ENCODE measurements around the gene USP24. TPM values are rescaled to one million over a fixed set of nuclear protein-coding genes. Genes with fewer than 3 reads are reported as not detected.
A peak's percentile ranks its signal among the peaks of the same experiment; 100 is the strongest.

The USP24 gene
- polyA plus RNA-seq, 1 donor (not counting 4 experiments of a cell fraction or from before 2014, with no cell fraction given): 22.5 TPM

- Histone ChIP-seq H3K4me2 (ENCODE audit: control insufficient read depth, extremely low read depth, insufficient read depth, low read depth, low read length) (no peak overlapping the region), H3K4me1 (ENCODE audit: control insufficient read depth, extremely low read depth, insufficient read depth, low read length) (peaks cover 39% of the 10 kb centered on the region), H3K4me3 (ENCODE audit: control insufficient read depth in 2 of 3, extremely low read depth in 1 of 3, insufficient read depth in 2 of 3, low read depth in 1 of 3, low read length in 3 of 3) (no peak overlapping the region), H3K27ac (ENCODE audit: control insufficient read depth, insufficient read depth, low read length) (no peak overlapping the region), H3K79me2 (ENCODE audit: control insufficient read depth, insufficient read depth, low read length) (peaks cover 98% of the 10 kb centered on the region), H3K9me3 (ENCODE audit: control insufficient read depth, low read depth, low read length) (no peaks in the 10 kb centered on the region), H3K27me3 (ENCODE audit: control insufficient read depth, extremely low read depth, insufficient read depth, low read length) (no peaks in the 10 kb centered on the region), H3K9ac (ENCODE audit: control insufficient read depth, extremely low read depth, insufficient read depth, low read length) (no peak overlapping the region), H2AFZ (ENCODE audit: control insufficient read depth, low read length) (no peak overlapping the region), H3K36me3 (ENCODE audit: control insufficient read depth in 2 of 2, extremely low read depth in 1 of 2, insufficient read depth in 2 of 2, low read length in 2 of 2) (peaks cover 39 to 44% of the 10 kb centered on the region in 2 experiments), H3K9me1 (ENCODE audit: control insufficient read depth, extremely low read depth, insufficient read depth, low read length) (peaks cover 4% of the 10 kb centered on the region), H4K20me1 (ENCODE audit: control insufficient read depth, extremely low read depth, insufficient read depth, low read length) (peaks cover 59% of the 10 kb centered on the region)
- DNase-seq (ENCODE audit: low read depth, low spot score) (no peak), FAIRE-seq (no peak)
- dilution Hi-C loops (cut with MboI; ENCODE audit: extremely low pct_ligation_motif_present, low sequenced_read_pairs): no loop called here
- TF ChIP-seq EZH2 (IDR thresholded peaks at IDR 0.05; ENCODE audit: low read length) (no peak), CTCF (optimal IDR thresholded peaks at IDR 0.05 in 1 of 3, IDR thresholded peaks at IDR 0.05 in 1 of 3, conservative IDR thresholded peaks at IDR 0.05 in 1 of 3; ENCODE audit: extremely low read depth in 1 of 3, insufficient read depth in 2 of 3, low read length in 3 of 3) (no peak)
Measured at GRCh38 chr1:55043726-55044125, 171.4 kb downstream of the USP24 start.

- peak; percentile 13 for FAIRE-seq
- Histone ChIP-seq H3K9ac (ENCODE audit: control insufficient read depth, extremely low read depth, insufficient read depth, low read length) (no peak overlapping the region), H3K4me2 (ENCODE audit: control insufficient read depth, extremely low read depth, insufficient read depth, low read depth, low read length) (peak overlapping the region; percentile 67), H2AFZ (ENCODE audit: control insufficient read depth, low read length) (no peak overlapping the region), H3K36me3 (ENCODE audit: control insufficient read depth in 2 of 2, extremely low read depth in 1 of 2, insufficient read depth in 2 of 2, low read length in 2 of 2) (peaks cover 35 to 37% of the 10 kb centered on the region in 2 experiments), H3K9me3 (ENCODE audit: control insufficient read depth, low read depth, low read length) (no peaks in the 10 kb centered on the region), H3K27ac (ENCODE audit: control insufficient read depth, insufficient read depth, low read length) (no peak overlapping the region), H3K4me1 (ENCODE audit: control insufficient read depth, extremely low read depth, insufficient read depth, low read length) (peaks cover 43% of the 10 kb centered on the region), H3K27me3 (ENCODE audit: control insufficient read depth, extremely low read depth, insufficient read depth, low read length) (no peaks in the 10 kb centered on the region), H3K4me3 (ENCODE audit: control insufficient read depth in 2 of 3, extremely low read depth in 1 of 3, insufficient read depth in 2 of 3, low read depth in 1 of 3, low read length in 3 of 3) (no peak overlapping the region), H4K20me1 (ENCODE audit: control insufficient read depth, extremely low read depth, insufficient read depth, low read length) (peaks cover 54% of the 10 kb centered on the region), H3K79me2 (ENCODE audit: control insufficient read depth, insufficient read depth, low read length) (peaks cover 91% of the 10 kb centered on the region), H3K9me1 (ENCODE audit: control insufficient read depth, extremely low read depth, insufficient read depth, low read length) (peaks cover 2% of the 10 kb centered on the region)
- dilution Hi-C loops (cut with MboI; ENCODE audit: extremely low pct_ligation_motif_present, low sequenced_read_pairs): no loop called here
- DNase-seq (ENCODE audit: low read depth, low spot score): no peak
- no peak for TF ChIP-seq CTCF (optimal IDR thresholded peaks at IDR 0.05 in 1 of 3, IDR thresholded peaks at IDR 0.05 in 1 of 3, conservative IDR thresholded peaks at IDR 0.05 in 1 of 3; ENCODE audit: extremely low read depth in 1 of 3, insufficient read depth in 2 of 3, low read length in 3 of 3)
Measured at GRCh38 chr1:55043011-55043410, 172.2 kb downstream of the USP24 start.

Data from keratinocyte (primary cell).